Myometrial cell (primary cell): ENCODE data around the gene COL1A2. TPM values are rescaled to one million over a fixed set of nuclear protein-coding genes. Genes with fewer than 3 reads are reported as not detected.

Experiments used
- total RNA-seq: library from RNA; depleted of rRNA; stranded (reverse); fragments of >200 nt; gene quantifications from 2 replicates; pipeline ENCODE4 v1.2.3, GENCODE V29; 2015

The COL1A2 gene
- total RNA-seq = 2,391 and 2,430 TPM in 2 replicates

GRCh38 chr7:94394437-94395140 lies at the start of gene COL1A2:
TSS of gene COL1A2 (plus strand) at chr7:94394895. CDS start at chr7:94395032, 137 bp downstream.

Other genes starting within 250 kb of the COL1A2 start
- gene CASD1, start 114.9 kb downstream of the COL1A2 start, total RNA-seq = 6.1 and 8.5 TPM in 2 replicates